ENCODE results near the gene PSD2. TPM values are rescaled to one million over a fixed set of nuclear protein-coding genes. Genes with fewer than 3 reads are reported as not detected.

PSD2 gene
- total and polyA plus RNA-seq, 2 of the 13 experiments (the other 11 are each of a cell fraction or from before 2014, with no cell fraction given), result 0.07 TPM; not detected in 1

- TF ChIP-seq HMGXB4 (CRISPR knock-in tag; IDR thresholded peaks at IDR 0.05; ENCODE audit: borderline replicate concordance in 1 of 2, low read depth in 1 of 2) (0 out of 4 replicates have a peak, but pooled peaks of 1 of the 2 experiments have one; percentile 52), ZNF562 (CRISPR knock-in tag; IDR thresholded peaks at IDR 0.05; ENCODE audit: borderline replicate concordance) (no peak), ZFP37 (CRISPR knock-in tag; IDR thresholded peaks at IDR 0.05; ENCODE audit: borderline replicate concordance) (no peak), MAFF (IDR thresholded peaks at IDR 0.05; ENCODE audit: low read depth, low read length) (no peak), TCF7L2 (IDR thresholded peaks at IDR 0.05; ENCODE audit: low read depth, low read length) (no peak), ZNF234 (CRISPR knock-in tag; conservative IDR thresholded peaks at IDR 0.05) (no peak), HDAC6 (IDR thresholded peaks at IDR 0.05; ENCODE audit: low read depth, low read length) (no peak), DMAP1 (CRISPR knock-in tag; IDR thresholded peaks at IDR 0.05) (no peak), MIXL1 (CRISPR knock-in tag; IDR thresholded peaks at IDR 0.05) (no peak), SNAPC2 (CRISPR knock-in tag; IDR thresholded peaks at IDR 0.05) (0 out of 2 replicates have a peak, but pooled peaks have one; percentile 70), SKIL (CRISPR knock-in tag; IDR thresholded peaks at IDR 0.05; ENCODE audit: borderline replicate concordance) (peak; percentile 33; the same call in 1 of the 2 replicates), SP4 (CRISPR knock-in tag; IDR thresholded peaks at IDR 0.05) (0 out of 2 replicates have a peak, but pooled peaks have one; percentile 28), DNMT3B (CRISPR knock-in tag; conservative IDR thresholded peaks at IDR 0.05) (no peak), ZFY (CRISPR knock-in tag; IDR thresholded peaks at IDR 0.05) (no peak), ZFP90 (CRISPR knock-in tag; IDR thresholded peaks at IDR 0.05; ENCODE audit: borderline replicate concordance) (no peak), ZNF792 (CRISPR knock-in tag; IDR thresholded peaks at IDR 0.05) (no peak), ZNF777 (CRISPR knock-in tag; IDR thresholded peaks at IDR 0.05) (no peak), HMG20A (CRISPR knock-in tag; IDR thresholded peaks at IDR 0.05; ENCODE audit: borderline replicate concordance) (no peak), ONECUT2 (CRISPR knock-in tag; IDR thresholded peaks at IDR 0.05) (no peak), HIVEP1 (CRISPR knock-in tag; IDR thresholded peaks at IDR 0.05) (0 out of 2 replicates have a peak, but pooled peaks have one; percentile 37), KDM4B (CRISPR knock-in tag; IDR thresholded peaks at IDR 0.05) (no peak), TBL1XR1 (IDR thresholded peaks at IDR 0.05; ENCODE audit: borderline replicate concordance, low read length, partially characterized antibody) (no peak), ZNF484 (CRISPR knock-in tag; IDR thresholded peaks at IDR 0.05; ENCODE audit: borderline replicate concordance, low read depth) (no peak), ZNF451 (CRISPR knock-in tag; IDR thresholded peaks at IDR 0.05) (no peak), ZNF629 (CRISPR knock-in tag; conservative IDR thresholded peaks at IDR 0.05) (no peak), ETV5 (CRISPR knock-in tag; IDR thresholded peaks at IDR 0.05; ENCODE audit: borderline replicate concordance) (peak; percentile 85; the same call in 1 of the 2 replicates)
- TF ChIP-seq, protein P1, sequence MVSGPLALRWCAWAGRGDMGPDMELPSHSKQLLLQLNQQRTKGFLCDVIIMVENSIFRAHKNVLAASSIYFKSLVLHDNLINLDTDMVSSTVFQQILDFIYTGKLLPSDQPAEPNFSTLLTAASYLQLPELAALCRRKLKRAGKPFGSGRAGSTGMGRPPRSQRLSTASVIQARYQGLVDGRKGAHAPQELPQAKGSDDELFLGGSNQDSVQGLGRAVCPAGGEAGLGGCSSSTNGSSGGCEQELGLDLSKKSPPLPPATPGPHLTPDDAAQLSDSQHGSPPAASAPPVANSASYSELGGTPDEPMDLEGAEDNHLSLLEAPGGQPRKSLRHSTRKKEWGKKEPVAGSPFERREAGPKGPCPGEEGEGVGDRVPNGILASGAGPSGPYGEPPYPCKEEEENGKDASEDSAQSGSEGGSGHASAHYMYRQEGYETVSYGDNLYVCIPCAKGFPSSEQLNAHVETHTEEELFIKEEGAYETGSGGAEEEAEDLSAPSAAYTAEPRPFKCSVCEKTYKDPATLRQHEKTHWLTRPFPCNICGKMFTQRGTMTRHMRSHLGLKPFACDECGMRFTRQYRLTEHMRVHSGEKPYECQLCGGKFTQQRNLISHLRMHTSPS (CRISPR knock-in tag; IDR thresholded peaks at IDR 0.05; ENCODE audit: low read depth), result peak; percentile 79; the same call in 1 of the 2 replicates
Observed at GRCh38 chr5:139767960-139768359, 27.6 kb upstream of the PSD2 start (continued).

Data from HepG2 (cell line).